ENCODE results near the gene GABRA6. TPM values are rescaled to one million over a fixed set of nuclear protein-coding genes. Genes with fewer than 3 reads are reported as not detected.
"Not testable (repeated sequence)": the region's sequence is repeated elsewhere in the genome, so short reads cannot be mapped to it uniquely, and the experiment has no call there.

GABRA6 gene
- not detected for total RNA-seq
- not detected for polyA plus RNA-seq
- long read RNA-seq, donor 1 = 0 reads
- long read RNA-seq, donor 2 = 0 reads
- long read RNA-seq, donor 3 = 0 reads
- long read RNA-seq, donor 4 = 0 reads
- long read RNA-seq, donor 5 = 0 reads

DNA sequence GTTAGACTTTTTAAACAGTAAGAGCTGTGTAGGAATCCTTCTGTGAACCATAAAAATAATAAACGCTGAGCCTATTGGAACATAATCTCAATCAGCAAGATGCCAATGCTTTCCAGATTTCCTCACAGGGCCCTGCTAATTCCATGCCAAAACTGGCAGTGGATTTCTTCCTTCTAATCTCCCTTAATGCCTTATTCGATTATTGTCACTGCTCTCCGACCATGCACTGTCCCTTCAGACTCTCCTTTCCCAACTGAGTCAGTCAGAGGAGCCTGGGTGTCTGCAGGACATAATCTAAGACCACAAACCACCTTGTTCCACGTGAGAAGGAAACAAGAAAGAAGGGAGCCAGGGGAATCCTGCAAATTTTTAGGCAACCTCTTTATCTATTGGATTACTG lies at the start of gene GABRA6:
Gene GABRA6 (plus strand): TSS at position 261 of the 400 bp plus-strand sequence. CDS start 269 bp downstream, outside the sequence.
- Histone ChIP-seq H3K36me3 (ENCODE audit: control insufficient read depth in 4 of 4, insufficient read depth in 4 of 4, low read length in 4 of 4) (no peaks in the 10 kb centered on the region), H3K27ac (ENCODE audit: low read depth in 1 of 2, low read length in 1 of 2) (no peak within 1 kb of the TSS), H3K9ac (ENCODE audit: insufficient read depth in 1 of 2, low read length in 2 of 2) (no peak within 1 kb of the TSS), H3K4me3 (no peak within 1 kb of the TSS), H3K4me1 (ENCODE audit: control insufficient read depth in 5 of 5, insufficient read depth in 5 of 5, low read length in 5 of 5) (no peaks in the 10 kb centered on the region), H3K27me3 (ENCODE audit: control insufficient read depth in 3 of 3, insufficient read depth in 3 of 3, low read length in 2 of 3) (no peaks in the 10 kb centered on the region), H3K9me3 (ENCODE audit: control insufficient read depth in 4 of 4, insufficient read depth in 3 of 4, low read length in 3 of 4) (no peaks in the 10 kb centered on the region)
- TF ChIP-seq, protein P1, sequence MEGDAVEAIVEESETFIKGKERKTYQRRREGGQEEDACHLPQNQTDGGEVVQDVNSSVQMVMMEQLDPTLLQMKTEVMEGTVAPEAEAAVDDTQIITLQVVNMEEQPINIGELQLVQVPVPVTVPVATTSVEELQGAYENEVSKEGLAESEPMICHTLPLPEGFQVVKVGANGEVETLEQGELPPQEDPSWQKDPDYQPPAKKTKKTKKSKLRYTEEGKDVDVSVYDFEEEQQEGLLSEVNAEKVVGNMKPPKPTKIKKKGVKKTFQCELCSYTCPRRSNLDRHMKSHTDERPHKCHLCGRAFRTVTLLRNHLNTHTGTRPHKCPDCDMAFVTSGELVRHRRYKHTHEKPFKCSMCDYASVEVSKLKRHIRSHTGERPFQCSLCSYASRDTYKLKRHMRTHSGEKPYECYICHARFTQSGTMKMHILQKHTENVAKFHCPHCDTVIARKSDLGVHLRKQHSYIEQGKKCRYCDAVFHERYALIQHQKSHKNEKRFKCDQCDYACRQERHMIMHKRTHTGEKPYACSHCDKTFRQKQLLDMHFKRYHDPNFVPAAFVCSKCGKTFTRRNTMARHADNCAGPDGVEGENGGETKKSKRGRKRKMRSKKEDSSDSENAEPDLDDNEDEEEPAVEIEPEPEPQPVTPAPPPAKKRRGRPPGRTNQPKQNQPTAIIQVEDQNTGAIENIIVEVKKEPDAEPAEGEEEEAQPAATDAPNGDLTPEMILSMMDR (IDR thresholded peaks at IDR 0.05; ENCODE audit: control extremely low read depth, extremely low read depth) = no peak
- DNase-seq (no peak), ATAC-seq (ENCODE audit: insufficient read depth, low FRiP score) (no peak)
- 71 to 75% methylated on average over 4 of the region's 4 CpGs for WGBS, 2 donors

DNA sequence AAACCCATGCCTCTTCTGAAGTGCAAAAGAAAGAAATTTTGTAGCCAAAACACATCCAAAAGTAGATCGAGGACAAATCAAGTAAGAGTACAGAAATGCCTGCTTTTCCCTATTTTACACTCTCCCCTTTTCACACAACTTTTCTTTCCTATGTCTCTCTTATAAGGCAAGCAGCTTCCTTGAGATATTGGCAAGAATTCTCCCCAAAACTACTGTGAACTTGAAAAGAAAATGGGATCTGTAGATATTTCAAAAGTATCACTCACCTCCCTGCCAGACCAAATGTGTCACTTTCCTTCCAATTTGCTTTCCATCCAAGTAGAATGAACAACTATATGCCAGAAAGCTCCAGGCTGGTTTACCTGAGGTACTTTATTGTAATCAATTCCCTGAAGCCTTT lies 47.9 kb upstream of the GABRA6 start:
- DNase-seq (no peak), ATAC-seq (ENCODE audit: insufficient read depth, low FRiP score) (no peak)
- no peaks in the 10 kb centered on the region for H3K4me1 ChIP-seq (ENCODE audit: control insufficient read depth in 5 of 5, insufficient read depth in 5 of 5, low read length in 5 of 5)
- WGBS, 2 donors = 81 to 88% methylated on average over 1 of the region's 1 CpG
- H3K9ac ChIP-seq (ENCODE audit: insufficient read depth in 1 of 2, low read length in 2 of 2) = no peak overlapping the region
- TF ChIP-seq, protein P1 (IDR thresholded peaks at IDR 0.05; ENCODE audit: control extremely low read depth, extremely low read depth) = no peak
- H3K9me3 ChIP-seq (ENCODE audit: control insufficient read depth in 4 of 4, insufficient read depth in 3 of 4, low read length in 3 of 4) = no peaks in the 10 kb centered on the region
- H3K27ac ChIP-seq (ENCODE audit: low read depth in 1 of 2, low read length in 1 of 2) = no peak overlapping the region
- no peak overlapping the region for H3K4me3 ChIP-seq
- no peaks in the 10 kb centered on the region for H3K27me3 ChIP-seq (ENCODE audit: control insufficient read depth in 3 of 3, insufficient read depth in 3 of 3, low read length in 2 of 3)
- no peaks in the 10 kb centered on the region for H3K36me3 ChIP-seq (ENCODE audit: control insufficient read depth in 4 of 4, insufficient read depth in 4 of 4, low read length in 4 of 4)

DNA sequence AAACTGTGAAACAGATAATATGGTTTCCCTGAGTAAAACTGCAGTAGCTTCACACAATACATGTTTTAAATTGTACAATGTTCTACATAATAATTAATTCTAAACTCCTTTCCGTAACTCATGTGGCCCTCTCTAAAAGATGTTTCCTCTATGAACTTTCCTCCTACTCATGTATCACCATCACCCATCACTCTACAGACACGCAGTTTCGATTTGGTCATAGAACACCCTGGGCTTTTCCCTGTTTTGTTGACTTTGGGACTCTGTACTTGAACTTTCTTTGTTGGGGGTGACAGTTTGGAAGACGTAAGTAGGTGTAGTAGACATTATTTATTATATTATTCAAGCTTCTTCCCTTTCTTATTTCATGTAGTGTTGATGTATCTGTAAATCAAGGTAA lies 44.1 kb upstream of the GABRA6 start:
- TF ChIP-seq, protein P1 (IDR thresholded peaks at IDR 0.05; ENCODE audit: control extremely low read depth, extremely low read depth) = no peak
- WGBS, 2 donors = 82 to 84% methylated on average over 4 of the region's 4 CpGs
- Histone ChIP-seq H3K9me3 (ENCODE audit: control insufficient read depth in 4 of 4, insufficient read depth in 3 of 4, low read length in 3 of 4) (no peaks in the 10 kb centered on the region), H3K27ac (ENCODE audit: low read depth in 1 of 2, low read length in 1 of 2) (no peak overlapping the region), H3K4me1 (ENCODE audit: control insufficient read depth in 5 of 5, insufficient read depth in 5 of 5, low read length in 5 of 5) (no peaks in the 10 kb centered on the region), H3K27me3 (ENCODE audit: control insufficient read depth in 3 of 3, insufficient read depth in 3 of 3, low read length in 2 of 3) (no peaks in the 10 kb centered on the region), H3K4me3 (no peak overlapping the region), H3K9ac (ENCODE audit: insufficient read depth in 1 of 2, low read length in 2 of 2) (no peak overlapping the region), H3K36me3 (ENCODE audit: control insufficient read depth in 4 of 4, insufficient read depth in 4 of 4, low read length in 4 of 4) (no peaks in the 10 kb centered on the region)
- ATAC-seq (ENCODE audit: insufficient read depth, low FRiP score) (no peak), DNase-seq (no peak)

DNA sequence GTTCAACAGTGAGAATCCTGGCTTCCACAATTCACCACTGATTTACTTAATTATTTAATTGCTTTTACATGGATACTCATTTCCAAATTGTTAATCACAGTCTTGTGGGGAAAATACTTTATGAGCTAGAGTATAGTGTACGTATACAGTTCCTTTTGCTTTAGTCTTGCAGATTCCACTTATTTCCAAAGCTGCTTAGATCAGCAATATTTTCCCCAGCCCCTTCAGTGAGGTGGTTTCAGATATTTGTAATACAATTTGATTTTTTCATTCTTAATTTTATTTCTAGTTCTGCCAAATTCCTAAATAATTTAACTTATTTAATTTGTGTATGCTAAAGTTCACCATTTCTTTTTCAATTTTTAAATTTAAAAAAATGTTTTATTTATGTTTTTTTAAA lies 40.3 kb upstream of the GABRA6 start:
- TF ChIP-seq, protein P1 (IDR thresholded peaks at IDR 0.05; ENCODE audit: control extremely low read depth, extremely low read depth) = no peak
- Histone ChIP-seq H3K9ac (ENCODE audit: insufficient read depth in 1 of 2, low read length in 2 of 2) (no peak overlapping the region), H3K4me3 (no peak overlapping the region), H3K27ac (ENCODE audit: low read depth in 1 of 2, low read length in 1 of 2) (no peak overlapping the region), H3K36me3 (ENCODE audit: control insufficient read depth in 4 of 4, insufficient read depth in 4 of 4, low read length in 4 of 4) (no peaks in the 10 kb centered on the region), H3K4me1 (ENCODE audit: control insufficient read depth in 5 of 5, insufficient read depth in 5 of 5, low read length in 5 of 5) (no peaks in the 10 kb centered on the region), H3K27me3 (ENCODE audit: control insufficient read depth in 3 of 3, insufficient read depth in 3 of 3, low read length in 2 of 3) (no peaks in the 10 kb centered on the region), H3K9me3 (ENCODE audit: control insufficient read depth in 4 of 4, insufficient read depth in 3 of 4, low read length in 3 of 4) (no peaks in the 10 kb centered on the region)
- DNase-seq (no peak), ATAC-seq (ENCODE audit: insufficient read depth, low FRiP score) (no peak)
- WGBS, 2 donors = 91 to 98% methylated on average over 1 of the region's 1 CpG

DNA sequence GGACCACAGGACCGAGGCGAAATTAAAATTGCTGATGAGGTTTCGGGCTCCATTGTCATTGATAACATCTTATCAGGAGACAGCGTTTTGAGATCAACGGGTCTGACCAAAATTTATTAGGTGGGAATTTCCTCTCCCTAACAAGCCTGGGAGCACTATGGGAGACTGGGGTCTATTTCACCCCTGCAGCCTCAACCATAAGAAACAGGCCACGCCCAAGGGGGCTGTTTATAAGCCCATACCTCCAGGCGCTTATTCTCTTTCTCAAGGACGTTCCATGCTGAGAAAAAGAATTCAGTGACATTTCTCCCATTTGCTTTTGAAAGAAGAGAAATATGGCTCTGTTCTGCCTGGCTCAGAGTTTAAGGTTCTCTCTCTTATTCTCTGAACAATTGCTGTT lies 33.6 kb upstream of the GABRA6 start:
- not testable (repeated sequence) for DNase-seq; H3K9me3 ChIP-seq (ENCODE audit: control insufficient read depth in 4 of 4, insufficient read depth in 3 of 4, low read length in 3 of 4); H3K4me1 ChIP-seq (ENCODE audit: control insufficient read depth in 5 of 5, insufficient read depth in 5 of 5, low read length in 5 of 5); H3K27me3 ChIP-seq (ENCODE audit: control insufficient read depth in 3 of 3, insufficient read depth in 3 of 3, low read length in 2 of 3); H3K4me3 ChIP-seq; H3K27ac ChIP-seq (ENCODE audit: low read depth in 1 of 2, low read length in 1 of 2); H3K9ac ChIP-seq (ENCODE audit: insufficient read depth in 1 of 2, low read length in 2 of 2); H3K36me3 ChIP-seq (ENCODE audit: control insufficient read depth in 4 of 4, insufficient read depth in 4 of 4, low read length in 4 of 4); ATAC-seq (ENCODE audit: insufficient read depth, low FRiP score)
- 71 to 74% methylated on average over 8 of the region's 8 CpGs for WGBS, 2 donors

All from lung (tissue), 16 donors.